ENCODE results near the gene SSUH2. TPM values are rescaled to one million over a fixed set of nuclear protein-coding genes. Genes with fewer than 3 reads are reported as not detected.
A peak's percentile ranks its signal among the peaks of the same experiment; 100 is the strongest.
"Not testable (repeated sequence)": the region's sequence is repeated elsewhere in the genome, so short reads cannot be mapped to it uniquely, and the experiment has no call there.

SSUH2 gene
- polyA plus RNA-seq, 5 donors = 1.5 to 2.7 (median 2.3) TPM

GRCh38 chr3:8584661-8585060, 59.9 kb downstream of the SSUH2 start:
- DNase-seq = no peak

GRCh38 chr3:8581806-8582445, 62.7 kb downstream of the SSUH2 start:
- peak in 1 of 2 donors; percentile 31 for DNase-seq

GRCh38 chr3:8581373-8581772, 63.2 kb downstream of the SSUH2 start:
- DNase-seq = no peak

GRCh38 chr3:8580434-8580833, 64.2 kb downstream of the SSUH2 start:
- not testable (repeated sequence) for DNase-seq

- DNase-seq = no peak
These were observed 64.7 kb downstream of the SSUH2 start for GRCh38 chr3:8579943-8580342.

GRCh38 chr3:8579096-8579495, 65.5 kb downstream of the SSUH2 start:
- DNase-seq = no peak

- DNase-seq = no peak
These were observed 66.3 kb downstream of the SSUH2 start for GRCh38 chr3:8578282-8578681.

GRCh38 chr3:8576841-8577571, 67.6 kb downstream of the SSUH2 start:
- no peak for DNase-seq

GRCh38 chr3:8576436-8576835, 68.2 kb downstream of the SSUH2 start:
- no peak for DNase-seq

GRCh38 chr3:8575364-8576104, 69.1 kb downstream of the SSUH2 start:
- DNase-seq = no peak

GRCh38 chr3:8574670-8575322, 69.8 kb downstream of the SSUH2 start:
- no peak for DNase-seq

- no peak for DNase-seq
These were observed 70.4 kb downstream of the SSUH2 start for GRCh38 chr3:8574040-8574669.

- no peak for DNase-seq
These were observed 71.2 kb downstream of the SSUH2 start for GRCh38 chr3:8573342-8573926.

- DNase-seq = no peak
These were observed 73.3 kb downstream of the SSUH2 start for GRCh38 chr3:8571256-8571655.

Other genes starting within 250 kb of the SSUH2 start
- gene LMCD1, start 143.0 kb downstream of the SSUH2 start, polyA plus RNA-seq (ENCODE audit: insufficient read depth in 1 of 5, insufficient read length in 5 of 5, low replicate concordance in 1 of 5) = 10 to 100 TPM; 66.9 to 81.8 (median 78.7) TPM
- 10 to 100 TPM in 1 of 5 donors, 1 to 10 TPM in 1, under 1 TPM in 3; 0.58 to 12.1 (median 0.80) TPM for gene CAV3, start 89.0 kb upstream of the SSUH2 start, polyA plus RNA-seq (ENCODE audit: insufficient read depth in 1 of 5, insufficient read length in 5 of 5, low replicate concordance in 1 of 5)
- 1 to 10 TPM; 1.4 to 2.3 (median 1.7) TPM for gene OXTR, start 124.8 kb upstream of the SSUH2 start, polyA plus RNA-seq (ENCODE audit: insufficient read depth in 1 of 5, insufficient read length in 5 of 5, low replicate concordance in 1 of 5)

Data from right lung (tissue), 5 donors.